GM21529 (cell line): ENCODE data around the gene FRMD8.
A peak's percentile ranks its signal among the peaks of the same experiment; 100 is the strongest.
"Not testable (repeated sequence)": the region's sequence is repeated elsewhere in the genome, so short reads cannot be mapped to it uniquely, and the experiment has no call there.

Source experiments
- ATAC-seq: cut with Tn5 transposase; IDR thresholded peaks from one replicate; pipeline ENCODE4 v1.9.1; 2021; ENCODE audit not compliant: unreplicated experiment

Gene FRMD8

GRCh38 chr11:65452259-65452658 lies 65.8 kb downstream of the FRMD8 start:
- ATAC-seq = not testable (repeated sequence)

DNA sequence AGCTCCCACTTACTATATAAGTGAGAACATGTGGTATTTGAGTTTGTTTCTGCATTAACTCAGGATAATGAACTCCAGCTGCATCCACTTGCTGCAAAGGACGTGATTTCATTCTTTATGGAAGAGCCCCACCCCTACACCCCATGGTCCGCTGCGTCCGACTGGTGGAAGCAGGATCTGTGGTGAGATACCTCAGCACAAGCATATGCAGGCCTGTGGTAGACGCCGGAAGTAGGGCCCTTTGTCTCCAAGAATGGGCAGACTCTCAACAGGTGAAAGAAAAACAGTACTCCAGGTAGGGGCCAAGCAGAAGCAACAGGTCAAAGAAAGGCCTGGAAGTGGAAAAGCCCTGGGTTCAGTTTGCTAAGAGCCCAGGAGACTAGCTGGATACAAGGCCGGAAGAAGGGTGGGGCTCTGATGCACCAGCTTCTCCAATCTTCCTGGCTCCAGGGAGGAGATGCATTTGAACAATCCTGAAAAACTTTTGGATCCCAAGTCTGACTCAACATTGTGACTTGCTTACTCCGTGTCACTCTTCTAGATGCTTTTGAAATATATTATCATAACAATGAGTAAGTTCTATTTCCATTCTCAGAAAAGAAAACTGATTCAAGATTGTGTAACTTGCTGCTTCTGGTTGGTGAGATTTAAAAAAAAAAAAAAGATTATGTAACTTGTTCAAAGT lies 66.5 kb downstream of the FRMD8 start:
- ATAC-seq = no peak

DNA sequence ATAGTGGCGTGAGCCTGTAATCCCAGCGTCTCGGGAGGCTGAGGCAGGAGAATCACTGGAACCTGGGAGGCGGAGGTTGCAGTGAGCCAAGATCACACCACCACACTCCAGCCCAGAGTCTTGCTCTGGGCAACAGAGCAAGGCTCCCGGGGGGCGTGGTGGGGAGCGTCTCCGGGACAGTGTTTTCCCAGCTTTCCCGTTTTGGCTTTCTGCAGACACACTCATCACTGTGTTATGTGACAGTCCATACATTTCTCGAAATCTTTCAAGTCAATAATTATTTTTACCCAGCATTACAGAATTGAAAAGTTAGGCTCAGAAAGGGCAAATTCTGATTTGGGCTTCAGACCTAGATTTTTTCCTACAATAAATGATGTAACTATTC lies 67.9 kb downstream of the FRMD8 start:
- ATAC-seq = no peak

- peak; percentile 82 for ATAC-seq
Observed at GRCh38 chr11:65454696-65455456, 68.4 kb downstream of the FRMD8 start.

DNA sequence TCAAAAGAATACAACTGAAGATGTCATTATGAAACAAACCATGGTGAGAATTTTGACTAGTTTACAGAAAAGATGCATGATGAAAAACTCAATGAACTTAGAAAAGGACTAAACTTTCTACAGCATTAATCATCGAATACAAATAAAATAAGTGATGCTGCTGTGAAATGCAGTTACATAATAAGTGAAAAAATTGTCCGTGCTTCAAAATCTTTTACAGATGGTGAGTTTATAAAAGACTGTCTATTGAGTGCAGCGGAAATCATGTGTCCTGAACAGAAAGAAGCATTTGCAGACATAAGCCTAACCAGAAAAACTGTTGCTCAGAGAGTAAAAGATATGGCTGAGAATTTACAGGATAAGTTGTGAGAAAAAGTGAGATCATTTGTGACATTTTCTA lies 70.0 kb downstream of the FRMD8 start:
- ATAC-seq = no peak

GRCh38 chr11:65459552-65459951 lies 73.1 kb downstream of the FRMD8 start:
- no peak for ATAC-seq
